Transverse colon (tissue), 3 donors: Measurements from ENCODE around the gene LRP1-AS.

ENCODE experiments used
- CTCF ChIP-seq, 5 experiments: fragments of 200-600 bp in 3 of 5; fragments of 450-650 bp in 2 of 5; sonication (generic) in 3 of 5; IDR thresholded peaks; 1 replicate in 2 of 5; 2 replicates in 3 of 5; pipeline ENCODE4 v1.5.1; 2016 to 2017; ENCODE audit warnings: antibody characterized with exemption in 5 of 5, inconsistent platforms in 3 of 5, mild to moderate bottlenecking in 2 of 5, moderate library complexity in 1 of 5
- EP300 ChIP-seq: sonication (generic); formaldehyde crosslinking; IDR thresholded peaks from one replicate; pipeline ENCODE4 v1.6.1; 2017; ENCODE audit warnings: antibody characterized with exemption, low read depth
- POLR2A ChIP-seq: fragments of 450-650 bp; IDR thresholded peaks from one replicate; pipeline ENCODE4 v1.6.1; 2016; ENCODE audit warnings: antibody characterized with exemption, mild to moderate bottlenecking, moderate library complexity

GRCh38 chr12:57146092-57146491 lies 1.3 kb downstream of the LRP1-AS start:
- no peak for TF ChIP-seq CTCF (IDR thresholded peaks at IDR 0.05)
- no peak for TF ChIP-seq POLR2A
- TF ChIP-seq EP300, result no peak
